GM21360 (cell line): Measurements from ENCODE around the gene NMD3.
"Not testable (repeated sequence)": the region's sequence is repeated elsewhere in the genome, so short reads cannot be mapped to it uniquely, and the experiment has no call there.

ENCODE experiments used
- ATAC-seq: cut with Tn5 transposase; IDR thresholded peaks from one replicate; pipeline ENCODE4 v1.9.1; 2021; ENCODE audit warnings: mild to moderate bottlenecking, moderate library complexity; ENCODE audit not compliant: unreplicated experiment

The NMD3 gene

DNA sequence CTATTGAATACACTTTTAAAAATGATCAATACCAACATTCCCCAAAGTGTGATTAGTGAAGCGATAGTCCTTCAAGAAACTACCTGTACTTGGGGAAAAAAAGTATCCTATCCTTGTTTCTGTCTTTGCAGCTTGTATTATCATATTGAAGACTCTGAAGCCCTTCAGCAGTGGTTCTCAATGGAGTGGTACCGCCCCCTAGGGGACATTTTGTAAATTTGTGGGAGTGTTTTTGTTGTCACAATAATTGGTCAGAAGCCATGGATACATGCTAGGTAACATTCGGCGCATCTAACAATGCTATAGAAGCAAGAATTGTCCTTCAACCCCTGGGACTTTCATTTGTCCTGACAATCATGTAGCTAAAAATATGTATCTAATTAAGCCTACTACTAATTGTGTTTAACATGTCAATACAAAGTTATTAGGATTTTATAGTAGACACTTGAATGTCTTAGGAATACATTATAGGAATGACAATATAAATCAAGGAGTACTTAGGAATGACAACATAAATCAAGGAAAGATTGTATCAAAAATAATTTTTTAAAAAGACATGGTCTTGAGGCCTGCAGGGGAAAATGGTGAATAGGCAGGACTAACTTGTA lies 53.7 kb downstream of the NMD3 start:
- ATAC-seq, result peak; percentile 89

- ATAC-seq, result no peak
These were observed 54.8 kb downstream of the NMD3 start for GRCh38 chr3:161275919-161276318.

DNA sequence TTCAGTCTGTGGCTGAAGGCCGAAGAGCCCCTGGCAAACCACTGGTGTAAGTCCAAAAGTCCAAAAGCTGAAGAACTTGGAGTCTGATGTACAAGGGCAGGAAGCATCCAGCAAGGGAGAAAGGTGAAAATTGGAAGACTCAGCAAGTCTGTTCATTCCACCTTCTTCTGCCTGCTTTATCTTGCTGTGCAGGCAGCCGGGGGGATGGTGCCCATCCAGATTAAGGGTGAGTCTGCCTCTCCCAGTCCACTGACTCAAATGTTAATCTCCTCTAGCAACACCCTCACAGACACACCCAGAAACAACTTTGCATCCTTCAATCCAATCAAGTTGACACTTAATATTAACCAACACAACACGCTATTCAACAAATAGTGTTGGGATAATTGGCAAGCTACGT lies 61.3 kb downstream of the NMD3 start:
- ATAC-seq, result not testable (repeated sequence)

DNA sequence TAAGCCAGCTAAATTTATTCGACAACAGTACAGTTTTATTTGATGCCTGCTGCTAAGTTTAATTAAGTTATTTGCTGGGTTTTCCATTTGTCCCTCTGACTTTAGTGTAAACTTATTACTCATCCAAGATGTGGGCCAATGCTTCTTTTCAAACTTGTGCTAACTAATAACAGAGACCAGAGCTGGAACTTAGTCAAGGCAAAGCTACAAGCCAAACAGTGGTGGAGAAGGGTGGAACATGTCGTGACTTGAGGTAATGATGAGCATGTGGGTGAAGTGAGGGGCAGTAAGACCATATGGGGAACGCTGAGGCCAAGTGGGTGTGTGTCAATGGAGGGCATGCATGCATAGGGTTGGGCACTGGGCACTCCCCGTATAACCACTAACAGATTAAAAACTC lies 63.9 kb downstream of the NMD3 start:
- ATAC-seq, result no peak

- no peak for ATAC-seq
These were observed 68.1 kb downstream of the NMD3 start for GRCh38 chr3:161289174-161289573.

DNA sequence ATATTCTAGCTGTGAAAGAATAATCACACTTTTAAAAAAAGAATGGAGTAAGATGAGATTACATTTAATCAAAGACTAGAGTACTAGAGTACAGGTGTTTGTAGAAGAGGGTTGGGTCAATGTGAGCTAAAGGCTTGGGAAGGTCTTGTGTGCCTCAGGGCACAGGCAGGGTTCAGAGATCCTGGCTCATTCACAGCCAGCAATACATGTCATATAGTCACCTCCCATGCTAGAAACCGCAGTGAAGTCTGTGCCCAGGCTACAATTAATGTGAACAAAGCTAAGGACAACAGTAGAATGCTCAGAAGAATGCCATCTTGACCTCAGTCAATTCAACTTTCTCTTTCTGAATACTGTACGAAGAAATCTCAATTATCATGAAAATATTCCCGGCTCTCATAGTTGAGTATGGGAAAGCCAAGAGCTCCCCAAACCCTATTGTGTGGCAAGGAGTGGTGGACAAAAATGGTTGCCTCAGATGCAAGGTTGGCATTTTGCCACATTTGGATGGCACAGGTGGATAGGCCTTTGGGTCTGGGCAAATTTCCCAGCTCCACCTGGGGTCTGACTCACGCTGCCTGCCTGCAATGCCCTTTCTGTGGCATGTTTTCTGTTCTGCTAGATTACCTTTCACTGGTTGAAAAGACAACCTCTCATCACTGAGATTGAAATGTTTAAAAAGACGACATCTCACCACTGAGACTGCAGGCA lies 70.2 kb downstream of the NMD3 start:
- no peak for ATAC-seq

GRCh38 chr3:161293381-161293780 lies 72.3 kb downstream of the NMD3 start:
- ATAC-seq, result no peak

GRCh38 chr3:161295325-161295724 lies 74.2 kb downstream of the NMD3 start:
- no peak for ATAC-seq

DNA sequence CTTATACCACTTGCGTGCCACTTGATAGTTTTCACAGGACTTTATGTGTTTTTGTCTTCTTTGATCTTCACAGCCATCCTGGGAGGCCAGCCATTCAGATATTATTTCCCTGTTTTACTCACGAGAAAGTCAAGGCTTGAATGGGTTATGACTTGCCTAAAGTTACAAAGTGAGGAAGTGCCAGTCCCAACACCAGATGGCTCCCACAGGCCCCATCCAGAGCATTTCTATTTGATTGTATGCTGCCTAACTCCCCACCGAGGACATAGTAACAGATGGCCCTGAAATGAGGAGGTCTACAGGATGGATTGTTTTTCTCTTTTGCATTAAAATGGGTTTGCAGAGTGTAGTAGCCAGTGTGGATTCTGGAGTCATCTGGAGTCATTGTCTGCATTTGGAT lies 75.7 kb downstream of the NMD3 start:
- ATAC-seq, result no peak
